Fibroblast of pulmonary artery (primary cell): Measurements from ENCODE around the gene CYP27C1.
A peak's percentile ranks its signal among the peaks of the same experiment; 100 is the strongest.

Experiments
- DNase-seq: peaks from one replicate; pipeline ENCODE4 v3.0.0-alpha.2; 2010; ENCODE audit warnings: low read depth
- H3K4me3 ChIP-seq: replicated peaks from 2 replicates; pipeline ENCODE4 v1.5.1; 2011; ENCODE audit warnings: low read depth, mild to moderate bottlenecking, control low read depth, low read length, moderate library complexity
- CTCF ChIP-seq: IDR thresholded peaks from 2 replicates; pipeline ENCODE4 v1.5.1; 2011; ENCODE audit warnings: mild to moderate bottlenecking, control low read depth, low read length, inconsistent platforms; ENCODE audit errors: missing control alignments

Gene CYP27C1

GRCh38 chr2:127205218-127206125 lies 14.6 kb downstream of the CYP27C1 start:
- H3K4me3 ChIP-seq: no peak overlapping the region
- TF ChIP-seq CTCF: no peak
- no peak for DNase-seq

GRCh38 chr2:127201452-127201851 lies 18.6 kb downstream of the CYP27C1 start:
- H3K4me3 ChIP-seq: no peak overlapping the region
- no peak for DNase-seq
- no peak for TF ChIP-seq CTCF

- DNase-seq: no peak
- H3K4me3 ChIP-seq: no peak overlapping the region
- TF ChIP-seq CTCF: no peak
Measured at GRCh38 chr2:127200962-127201361, 19.1 kb downstream of the CYP27C1 start.

GRCh38 chr2:127199223-127199622 lies 20.9 kb downstream of the CYP27C1 start:
- H3K4me3 ChIP-seq: no peak overlapping the region
- DNase-seq: no peak
- no peak for TF ChIP-seq CTCF

- DNase-seq: peak; percentile 59
- no peak overlapping the region for H3K4me3 ChIP-seq
- TF ChIP-seq CTCF: peak; percentile 56
Measured at GRCh38 chr2:127197475-127198385, 22.4 kb downstream of the CYP27C1 start.

GRCh38 chr2:127196998-127197397 lies 23.1 kb downstream of the CYP27C1 start:
- no peak overlapping the region for H3K4me3 ChIP-seq
- peak; percentile 26 for TF ChIP-seq CTCF
- DNase-seq: no peak
